ENCODE data around the gene TBXAS1. TPM values are rescaled to one million over a fixed set of nuclear protein-coding genes. Genes with fewer than 3 reads are reported as not detected.

The TBXAS1 gene
- total and polyA plus RNA-seq, 2 experiments from 2014 or later = 1.3 TPM; not detected in 1

- no peak for TF ChIP-seq REST (IDR thresholded peaks at IDR 0.05; ENCODE audit: unreplicated experiment)
- no peak for TF ChIP-seq CTCF (conservative IDR thresholded peaks at IDR 0.05; ENCODE audit: low read depth in 2 of 2)
These were observed 66.2 kb downstream of the TBXAS1 start (continued) for GRCh38 chr7:139895141-139895829.

- Mint-ChIP-seq H3K36me3 (ENCODE audit: low read depth) (no peaks in the 10 kb centered on the region), H3K4me1 (no peaks in the 10 kb centered on the region), H3K27ac (no peak overlapping the region), H3K9me3 (no peaks in the 10 kb centered on the region; the same call in 2 of the 3 replicates), H3K27me3 (ENCODE audit: insufficient read depth, low read depth, poor library complexity) (peaks cover 2% of the 10 kb centered on the region), H3K4me3 (no peak overlapping the region)
- Histone ChIP-seq H3K4me2 (no peak overlapping the region), H3F3A (replicated peaks; ENCODE audit: low read depth) (no peaks in the 10 kb centered on the region), H3K36me3 (ENCODE audit: insufficient read depth) (no peaks in the 10 kb centered on the region), H2AFZ (no peak overlapping the region), H3K79me2 (replicated peaks; ENCODE audit: insufficient read depth) (no peaks in the 10 kb centered on the region), H3K4me3 (no peak overlapping the region), H3K4me1 (ENCODE audit: insufficient read depth) (no peaks in the 10 kb centered on the region), H3K27ac (ENCODE audit: low read depth) (no peak overlapping the region), H4K20me1 (replicated peaks; ENCODE audit: insufficient read depth) (no peaks in the 10 kb centered on the region), H3K9me2 (ENCODE audit: insufficient read depth) (peaks cover 18% of the 10 kb centered on the region; the same call in 1 of the 2 replicates), H3K27me3 (ENCODE audit: insufficient read depth) (no peaks in the 10 kb centered on the region)
- ATAC-seq (no peak), DNase-seq (ENCODE audit: low spot score) (no peak)
- TF ChIP-seq REST (IDR thresholded peaks at IDR 0.05; ENCODE audit: unreplicated experiment) (no peak), STAT1 (IDR thresholded peaks at IDR 0.05; ENCODE audit: unreplicated experiment) (no peak), CTCF (conservative IDR thresholded peaks at IDR 0.05; ENCODE audit: low read depth in 2 of 2) (no peak), EZH2phosphoT487 (IDR thresholded peaks at IDR 0.05; ENCODE audit: unreplicated experiment) (no peak), ETS1 (IDR thresholded peaks at IDR 0.05) (no peak), NANOG (IDR thresholded peaks at IDR 0.05; ENCODE audit: borderline replicate concordance) (no peak), CREB1 (CRISPR knock-in tag; IDR thresholded peaks at IDR 0.05; ENCODE audit: low read depth) (no peak), ZNF114 (CRISPR knock-in tag; IDR thresholded peaks at IDR 0.05) (no peak)
These were observed 67.2 kb downstream of the TBXAS1 start for GRCh38 chr7:139896288-139896687.
